Fibroblast of the aortic adventitia (primary cell): Measurements from ENCODE around the gene PVALB. TPM values are rescaled to one million over a fixed set of nuclear protein-coding genes. Genes with fewer than 3 reads are reported as not detected.
A peak's percentile ranks its signal among the peaks of the same experiment; 100 is the strongest.

Source experiments
- DNase-seq: peaks from one replicate; pipeline ENCODE4 v3.0.0-alpha.2; 2010; ENCODE audit warnings: low read depth
- H3K4me3 ChIP-seq: 2 replicates; pipeline ENCODE4 v1.5.1; 2011; ENCODE audit warnings: low read depth, mild to moderate bottlenecking, control low read depth, low read length, moderate library complexity
- total RNA-seq: library from RNA; depleted of rRNA; stranded (reverse); fragments of >200 nt; gene quantifications from 2 replicates; pipeline ENCODE4 v1.2.3, GENCODE V29; 2012; ENCODE audit warnings: low replicate concordance
- TF ChIP-seq, protein P1 (sequence below): IDR thresholded peaks from 2 replicates; pipeline ENCODE4 v1.5.1; 2011; ENCODE audit warnings: mild to moderate bottlenecking, low read length, control low read depth, inconsistent platforms; ENCODE audit not compliant: insufficient read depth

The PVALB gene
- total RNA-seq, 1 donor: not detected

DNA sequence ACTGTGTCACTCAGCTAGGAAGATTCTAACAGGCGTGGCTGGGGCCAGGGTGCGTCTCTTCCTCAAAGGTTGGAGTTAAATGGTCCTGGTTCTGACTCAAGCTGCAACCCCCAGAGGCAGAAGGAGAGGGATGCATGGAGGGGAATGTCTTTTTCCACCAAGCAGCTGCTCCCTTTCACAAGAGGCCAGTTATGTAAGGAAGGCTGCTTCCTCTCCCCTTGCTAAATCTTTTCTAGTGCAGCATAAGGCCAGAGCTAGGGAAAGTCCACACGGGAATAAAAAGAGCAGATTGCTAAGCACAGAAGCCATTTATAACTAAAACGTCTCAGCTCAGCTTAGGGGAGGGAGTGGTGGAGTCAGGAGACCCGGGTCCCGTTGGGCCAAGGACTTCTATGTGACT, 10.0 kb downstream of the PVALB start:
- TF ChIP-seq, protein P1, sequence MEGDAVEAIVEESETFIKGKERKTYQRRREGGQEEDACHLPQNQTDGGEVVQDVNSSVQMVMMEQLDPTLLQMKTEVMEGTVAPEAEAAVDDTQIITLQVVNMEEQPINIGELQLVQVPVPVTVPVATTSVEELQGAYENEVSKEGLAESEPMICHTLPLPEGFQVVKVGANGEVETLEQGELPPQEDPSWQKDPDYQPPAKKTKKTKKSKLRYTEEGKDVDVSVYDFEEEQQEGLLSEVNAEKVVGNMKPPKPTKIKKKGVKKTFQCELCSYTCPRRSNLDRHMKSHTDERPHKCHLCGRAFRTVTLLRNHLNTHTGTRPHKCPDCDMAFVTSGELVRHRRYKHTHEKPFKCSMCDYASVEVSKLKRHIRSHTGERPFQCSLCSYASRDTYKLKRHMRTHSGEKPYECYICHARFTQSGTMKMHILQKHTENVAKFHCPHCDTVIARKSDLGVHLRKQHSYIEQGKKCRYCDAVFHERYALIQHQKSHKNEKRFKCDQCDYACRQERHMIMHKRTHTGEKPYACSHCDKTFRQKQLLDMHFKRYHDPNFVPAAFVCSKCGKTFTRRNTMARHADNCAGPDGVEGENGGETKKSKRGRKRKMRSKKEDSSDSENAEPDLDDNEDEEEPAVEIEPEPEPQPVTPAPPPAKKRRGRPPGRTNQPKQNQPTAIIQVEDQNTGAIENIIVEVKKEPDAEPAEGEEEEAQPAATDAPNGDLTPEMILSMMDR: no peak
- peak; percentile 4 for DNase-seq
- H3K4me3 ChIP-seq: no peak overlapping the region

DNA sequence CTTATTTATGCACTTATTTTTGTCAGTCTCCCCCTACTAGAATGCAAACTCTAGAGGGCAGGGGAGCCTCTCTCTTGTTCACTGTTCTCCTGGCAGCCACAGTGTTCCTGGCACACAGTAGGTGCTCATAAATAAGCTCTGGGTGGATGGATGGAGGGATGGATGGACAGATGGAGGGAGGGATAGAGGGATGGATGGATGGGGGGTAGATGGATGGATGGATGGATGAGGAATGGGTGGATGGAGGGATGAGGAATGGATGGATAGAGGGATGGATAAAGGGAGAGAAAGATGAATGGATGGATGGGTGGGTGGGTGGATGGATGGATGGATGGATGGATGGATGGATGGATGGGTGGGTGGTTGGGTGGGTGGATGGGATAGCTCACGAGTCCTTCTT, 13.5 kb downstream of the PVALB start:
- H3K4me3 ChIP-seq: no peak overlapping the region
- TF ChIP-seq, protein P1: no peak
- no peak for DNase-seq

DNA sequence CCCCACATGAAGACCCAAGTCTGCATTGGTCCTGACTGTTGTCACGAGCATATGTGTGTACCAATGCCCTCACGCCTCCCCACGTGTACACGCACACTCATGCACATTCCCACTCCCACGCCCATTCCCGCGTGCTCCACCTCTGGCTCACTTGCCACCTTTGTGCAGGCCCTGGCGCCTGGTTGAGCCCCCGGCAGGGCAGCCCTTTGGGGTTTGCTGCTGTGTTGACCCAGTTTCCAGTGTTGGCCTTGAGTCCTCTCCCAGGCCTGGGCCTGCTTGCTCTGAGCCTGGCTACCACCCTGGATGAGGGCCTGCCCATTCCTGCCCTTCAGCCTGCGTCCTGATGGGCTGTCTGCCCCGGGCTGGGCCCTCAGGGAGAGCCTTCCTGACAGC, 18.2 kb downstream of the PVALB start:
- TF ChIP-seq, protein P1: no peak
- H3K4me3 ChIP-seq: no peak overlapping the region
- DNase-seq: no peak

DNA sequence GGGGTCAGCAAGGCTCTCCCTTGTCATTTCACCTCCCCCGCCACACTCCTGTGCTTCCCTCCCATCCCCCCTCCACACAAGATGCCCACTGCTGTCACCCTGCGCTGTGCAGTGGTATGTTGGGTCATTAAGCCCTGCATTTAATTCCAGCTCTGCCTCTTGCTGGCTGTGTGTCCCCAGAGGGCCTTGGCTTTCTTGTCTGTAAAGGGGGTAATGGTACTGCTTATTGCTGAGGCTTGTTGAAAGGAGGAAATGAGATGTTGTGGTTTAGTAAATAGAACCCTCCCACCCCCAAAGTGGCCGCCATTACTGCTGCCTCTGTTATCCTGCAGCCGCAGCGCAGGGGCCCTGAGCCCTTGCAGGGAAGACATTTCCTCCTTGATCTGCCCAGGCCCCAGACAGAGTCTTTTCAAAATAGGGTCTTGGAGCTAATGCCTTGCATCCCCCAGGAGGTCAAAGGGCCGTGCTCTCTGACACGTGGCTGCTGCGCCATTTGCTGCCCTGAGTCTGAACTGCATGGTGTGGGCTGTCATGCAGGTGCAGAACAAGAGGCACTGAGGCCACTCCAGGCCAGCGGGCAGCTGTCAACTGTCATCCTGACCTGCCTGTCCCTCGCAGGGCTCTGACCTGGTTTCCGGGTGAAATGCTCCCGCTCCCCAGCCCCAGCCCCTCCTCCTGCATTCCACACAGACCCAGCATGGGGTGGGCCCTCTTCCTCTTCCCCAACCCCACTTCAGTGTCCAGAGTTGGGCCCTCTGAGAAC, 18.7 kb downstream of the PVALB start:
- H3K4me3 ChIP-seq: no peak overlapping the region
- TF ChIP-seq, protein P1: no peak
- no peak for DNase-seq

DNA sequence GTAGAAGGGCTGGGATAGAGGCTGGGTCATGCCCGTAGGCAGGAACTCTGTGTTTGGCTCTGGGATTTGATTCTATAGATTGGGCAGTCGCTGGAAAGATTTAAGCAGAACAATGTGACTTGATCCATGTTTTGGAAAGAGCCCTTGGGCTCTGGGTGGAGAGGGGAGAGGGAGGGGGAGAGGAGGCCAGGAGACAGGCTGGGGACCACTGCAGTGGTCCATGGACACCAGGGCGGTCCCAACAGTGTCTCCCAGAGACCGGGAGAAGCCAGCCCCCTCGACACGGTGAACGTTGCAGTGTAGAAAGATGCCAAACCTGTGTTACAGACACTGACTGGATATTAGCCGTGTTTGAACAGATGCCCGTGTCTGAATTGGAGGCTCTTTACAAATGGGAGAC, 19.5 kb downstream of the PVALB start:
- DNase-seq: no peak

DNA sequence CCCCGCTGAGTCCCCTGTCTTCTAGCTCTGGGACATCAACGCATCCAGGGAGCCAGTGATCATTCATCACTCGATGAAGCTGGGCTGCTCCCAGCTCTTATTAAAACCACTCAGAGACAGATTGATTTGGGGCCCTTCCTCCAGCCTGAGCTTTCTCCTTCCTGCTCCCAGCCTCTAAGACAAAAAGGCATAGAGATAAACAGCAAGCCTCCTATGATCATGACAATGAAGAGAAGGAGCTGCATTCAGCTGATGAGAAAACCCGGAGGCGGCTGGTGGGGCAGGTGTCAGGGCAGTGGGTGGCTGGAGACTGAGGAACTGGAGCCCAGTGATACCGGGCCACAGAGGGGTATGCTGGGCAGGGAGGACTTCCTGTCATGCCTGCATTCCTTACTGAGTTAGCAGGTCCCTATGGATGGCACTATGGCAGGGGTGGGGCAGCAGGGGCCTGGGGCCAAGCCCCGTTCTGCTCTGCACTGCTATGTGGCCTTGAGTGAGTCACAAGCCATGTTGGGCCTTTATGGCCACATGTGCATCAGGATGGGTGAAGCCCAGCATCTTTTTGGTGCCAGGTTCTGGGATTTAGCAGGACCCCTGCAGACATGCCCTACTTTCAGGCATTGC, 20.2 kb downstream of the PVALB start:
- no peak overlapping the region for H3K4me3 ChIP-seq
- TF ChIP-seq, protein P1: no peak
- no peak for DNase-seq

More for the DNA sequence above, 19.5 kb downstream of the PVALB start:
- TF ChIP-seq, protein P1: no peak
- H3K4me3 ChIP-seq: no peak overlapping the region
